ENCODE results near the gene DHX16. TPM values are rescaled to one million over a fixed set of nuclear protein-coding genes. Genes with fewer than 3 reads are reported as not detected.

DHX16 gene
- total and polyA plus RNA-seq, 4 donors = 23.4 to 31.7 (median 30.0) TPM

- 86% methylated on average over 7 of the region's 7 CpGs for WGBS, 2 donors
- Histone ChIP-seq H3K4me1 (ENCODE audit: control insufficient read depth in 5 of 5, insufficient read depth in 5 of 5, low read length in 5 of 5) (peaks cover 0 to 8% (median 0%) of the 10 kb centered on the region in 5 donors), H3K36me3 (ENCODE audit: control insufficient read depth in 4 of 4, insufficient read depth in 4 of 4, low read length in 4 of 4) (peaks cover 27 to 48% (median 30%) of the 10 kb centered on the region in 4 donors), H3K27ac (ENCODE audit: low read depth in 1 of 2, low read length in 1 of 2) (no peak overlapping the region), H3K27me3 (ENCODE audit: control insufficient read depth in 3 of 3, insufficient read depth in 3 of 3, low read length in 2 of 3) (no peaks in the 10 kb centered on the region), H3K9me3 (ENCODE audit: control insufficient read depth in 4 of 4, insufficient read depth in 3 of 4, low read length in 3 of 4) (no peaks in the 10 kb centered on the region), H3K4me3 (no peak overlapping the region), H3K9ac (ENCODE audit: insufficient read depth in 1 of 2, low read length in 2 of 2) (no peak overlapping the region)
- DNase-seq = no peak
- no peak for ATAC-seq (ENCODE audit: insufficient read depth, low FRiP score)
- no peak for TF ChIP-seq CTCF (IDR thresholded peaks at IDR 0.05; ENCODE audit: control extremely low read depth, extremely low read depth)
These were observed 39.7 kb upstream of the DHX16 start for GRCh38 chr6:30712441-30712945.

GRCh38 chr6:30711758-30712380 is 39.1 kb upstream of the DHX16 start:
- Histone ChIP-seq H3K4me3 (no peak overlapping the region), H3K9me3 (ENCODE audit: control insufficient read depth in 4 of 4, insufficient read depth in 3 of 4, low read length in 3 of 4) (no peaks in the 10 kb centered on the region), H3K27ac (ENCODE audit: low read depth in 1 of 2, low read length in 1 of 2) (no peak overlapping the region), H3K36me3 (ENCODE audit: control insufficient read depth in 4 of 4, insufficient read depth in 4 of 4, low read length in 4 of 4) (peaks cover 27 to 52% (median 33%) of the 10 kb centered on the region in 4 donors), H3K4me1 (ENCODE audit: control insufficient read depth in 5 of 5, insufficient read depth in 5 of 5, low read length in 5 of 5) (peaks cover 0 to 7% (median 0%) of the 10 kb centered on the region in 5 donors), H3K27me3 (ENCODE audit: control insufficient read depth in 3 of 3, insufficient read depth in 3 of 3, low read length in 2 of 3) (no peaks in the 10 kb centered on the region), H3K9ac (ENCODE audit: insufficient read depth in 1 of 2, low read length in 2 of 2) (no peak overlapping the region)
- TF ChIP-seq CTCF (IDR thresholded peaks at IDR 0.05; ENCODE audit: control extremely low read depth, extremely low read depth) = no peak
- DNase-seq = no peak
- 72 to 93% methylated on average over 1 of the region's 1 CpG for WGBS, 2 donors
- no peak for ATAC-seq (ENCODE audit: insufficient read depth, low FRiP score)

- TF ChIP-seq CTCF (IDR thresholded peaks at IDR 0.05; ENCODE audit: control extremely low read depth, extremely low read depth) = no peak
- H3K9me3 ChIP-seq (ENCODE audit: control insufficient read depth in 4 of 4, insufficient read depth in 3 of 4, low read length in 3 of 4) = no peaks in the 10 kb centered on the region
- DNase-seq = no peak
- no peak for ATAC-seq (ENCODE audit: insufficient read depth, low FRiP score)
- H3K4me1 ChIP-seq (ENCODE audit: control insufficient read depth in 5 of 5, insufficient read depth in 5 of 5, low read length in 5 of 5) = no peaks in the 10 kb centered on the region
- H3K27ac ChIP-seq (ENCODE audit: low read depth in 1 of 2, low read length in 1 of 2) = no peak overlapping the region
- H3K4me3 ChIP-seq = no peak overlapping the region
- WGBS, 2 donors = 98 to 99% methylated on average over 2 of the region's 2 CpGs
- peaks cover 27 to 45% (median 38%) of the 10 kb centered on the region in 4 donors for H3K36me3 ChIP-seq (ENCODE audit: control insufficient read depth in 4 of 4, insufficient read depth in 4 of 4, low read length in 4 of 4)
- no peak overlapping the region for H3K9ac ChIP-seq (ENCODE audit: insufficient read depth in 1 of 2, low read length in 2 of 2)
- H3K27me3 ChIP-seq (ENCODE audit: control insufficient read depth in 3 of 3, insufficient read depth in 3 of 3, low read length in 2 of 3) = no peaks in the 10 kb centered on the region
These were observed 36.5 kb upstream of the DHX16 start for GRCh38 chr6:30709101-30709868.

Measured in lung (tissue), 12 donors.